GM18951 (cell line): Measurements from ENCODE around the gene SCN2A.
"Not testable (repeated sequence)": the region's sequence is repeated elsewhere in the genome, so short reads cannot be mapped to it uniquely, and the experiment has no call there.

Experiments used
- POLR2A ChIP-seq: IDR thresholded peaks from 4 replicates; pipeline ENCODE4 v1.6.1; 2011; ENCODE audit warnings: mild to moderate bottlenecking; ENCODE audit not compliant: insufficient read length, insufficient read depth; ENCODE audit errors: extremely low read depth
- in situ Hi-C: fragments of 300-500 bp; cut with MboI; formaldehyde crosslinking; loops from one replicate; pipeline ENCODE4 v1.12.0; 2022; ENCODE audit warnings: low sequenced_read_pairs, mixed read lengths, inconsistent platforms; ENCODE audit not compliant: unreplicated experiment

Gene SCN2A

DNA sequence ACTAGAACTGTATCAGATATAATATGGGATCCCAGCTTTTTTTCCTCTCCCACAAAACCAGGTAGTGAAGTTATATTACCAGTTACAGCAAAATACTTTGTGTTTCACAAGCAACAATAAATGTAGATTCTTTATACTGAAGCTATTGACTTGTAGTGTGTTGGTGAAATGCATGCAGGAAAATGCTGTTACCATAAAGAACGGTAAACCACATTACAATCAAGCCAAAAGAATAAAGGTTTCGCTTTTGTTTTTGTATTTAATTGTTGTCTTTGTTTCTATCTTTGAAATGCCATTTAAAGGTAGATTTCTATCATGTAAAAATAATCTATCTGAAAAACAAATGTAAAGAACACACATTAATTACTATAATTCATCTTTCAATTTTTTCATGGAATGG lies 152.6 kb downstream of the SCN2A start:
- in situ Hi-C loops = no loop called here
- no peak for TF ChIP-seq POLR2A

DNA sequence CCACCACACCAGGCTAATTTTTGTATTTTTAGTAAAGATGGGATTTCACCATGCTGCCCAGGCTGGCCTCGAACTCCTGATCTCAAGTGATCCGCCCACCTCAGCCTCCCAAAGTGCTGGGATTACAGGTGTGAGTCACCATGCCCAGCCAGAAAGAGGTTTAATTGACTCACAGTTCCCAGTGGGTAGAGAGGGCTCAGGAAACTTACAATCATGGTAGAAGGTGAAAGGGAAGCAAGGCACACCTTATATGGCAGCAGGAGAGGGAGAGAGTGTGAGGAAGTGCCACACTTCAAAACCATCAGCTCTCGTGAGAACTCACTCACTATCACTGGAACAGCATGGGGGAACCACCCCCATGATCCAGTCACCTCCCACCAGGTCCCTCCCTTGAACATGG lies 159.4 kb downstream of the SCN2A start:
- in situ Hi-C loops = not testable (repeated sequence)

DNA sequence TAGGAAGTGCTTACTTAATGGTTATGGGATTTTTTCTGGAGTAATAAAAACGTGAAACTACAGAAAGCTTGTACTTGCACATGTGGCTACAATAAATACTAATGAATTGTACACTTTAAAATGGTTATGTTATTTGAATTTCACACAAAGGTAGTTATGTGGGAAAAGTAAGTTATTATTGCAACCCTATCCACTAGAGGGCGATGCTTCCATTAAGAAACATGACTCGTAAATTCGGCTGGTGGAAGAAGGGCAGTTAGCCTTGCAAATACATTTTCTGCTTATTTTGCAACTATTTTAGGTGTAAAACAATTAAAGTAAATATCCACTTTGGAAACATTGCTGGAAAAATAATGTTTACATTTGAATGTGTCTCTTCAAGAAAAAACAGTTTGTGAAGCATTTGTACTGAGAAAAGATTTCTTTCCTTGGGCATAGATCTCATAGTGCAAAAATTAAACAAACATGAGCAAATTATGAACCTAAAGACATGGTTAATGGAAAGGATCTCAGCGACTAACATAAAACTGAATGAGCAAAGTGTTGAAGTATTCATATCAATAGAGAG lies 162.2 kb downstream of the SCN2A start:
- TF ChIP-seq POLR2A = no peak
- in situ Hi-C loops = loop anchor here (25.0 kb wide), 1 partner anchor 461 kb away; no protein-coding TSS in a partner anchor

DNA sequence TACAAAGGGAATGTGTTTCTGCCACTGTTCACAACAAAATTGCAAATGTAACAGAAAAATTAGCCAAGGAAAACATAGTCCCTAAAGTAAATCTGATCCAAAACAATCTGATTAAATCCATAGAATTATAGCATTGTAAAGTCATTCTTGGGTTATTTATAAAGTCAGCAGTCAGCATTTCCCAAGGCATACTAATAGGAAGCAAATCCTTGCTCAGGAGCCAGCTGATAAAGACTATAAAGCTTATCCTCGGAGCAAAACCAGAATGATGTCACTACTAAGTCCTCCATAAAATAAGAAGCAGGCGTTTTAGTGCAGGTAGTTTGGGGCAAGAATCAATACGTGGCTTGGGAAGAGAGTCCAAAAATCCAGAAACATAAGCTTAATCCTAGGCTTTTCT lies 162.9 kb downstream of the SCN2A start:
- in situ Hi-C loops = loop anchor here (25.0 kb wide), 1 partner anchor 460 kb away; no protein-coding TSS in a partner anchor
- TF ChIP-seq POLR2A = no peak

DNA sequence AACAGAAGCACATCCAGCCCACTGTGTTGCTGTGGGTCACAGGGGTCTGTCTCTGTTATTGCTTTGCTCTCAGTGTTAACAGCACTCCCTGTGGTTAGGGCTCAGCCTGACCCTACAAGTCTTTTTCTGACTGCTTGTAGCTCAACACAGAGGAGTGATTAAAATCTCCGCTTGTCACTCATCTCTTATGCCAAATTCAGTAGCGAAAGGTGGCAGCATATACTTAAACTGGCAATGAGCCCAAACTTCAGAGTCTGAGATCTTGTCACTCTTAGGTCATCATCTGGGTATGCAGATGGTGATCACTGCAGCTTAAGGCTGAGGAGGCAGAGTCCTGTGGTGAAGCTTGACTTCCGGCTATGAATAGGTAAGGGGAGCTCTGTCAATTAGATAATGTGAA lies 167.0 kb downstream of the SCN2A start:
- in situ Hi-C loops = loop anchor here (25.0 kb wide), 1 partner anchor 456 kb away; no protein-coding TSS in a partner anchor
- TF ChIP-seq POLR2A = no peak

DNA sequence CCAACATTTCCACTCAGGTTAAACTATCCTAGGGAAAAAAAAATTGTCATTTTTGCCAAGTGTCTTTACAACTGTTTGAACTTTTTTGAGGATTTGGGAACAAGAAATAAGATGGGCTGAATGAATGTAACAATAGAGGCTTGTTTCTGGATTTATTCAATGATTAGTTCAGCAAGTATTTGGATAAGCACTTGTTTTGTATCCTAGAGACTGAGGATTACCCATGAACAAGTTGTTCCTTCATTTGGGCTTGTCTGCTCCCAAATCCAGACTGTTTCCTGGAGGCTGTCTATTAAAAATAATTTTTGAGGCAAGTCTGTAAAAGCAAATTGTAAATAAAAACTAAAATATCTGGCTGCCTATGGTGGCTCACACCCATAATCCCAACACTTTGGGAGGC lies 168.3 kb downstream of the SCN2A start:
- no peak for TF ChIP-seq POLR2A
- in situ Hi-C loops = loop anchor here (25.0 kb wide), 1 partner anchor 455 kb away; no protein-coding TSS in a partner anchor

DNA sequence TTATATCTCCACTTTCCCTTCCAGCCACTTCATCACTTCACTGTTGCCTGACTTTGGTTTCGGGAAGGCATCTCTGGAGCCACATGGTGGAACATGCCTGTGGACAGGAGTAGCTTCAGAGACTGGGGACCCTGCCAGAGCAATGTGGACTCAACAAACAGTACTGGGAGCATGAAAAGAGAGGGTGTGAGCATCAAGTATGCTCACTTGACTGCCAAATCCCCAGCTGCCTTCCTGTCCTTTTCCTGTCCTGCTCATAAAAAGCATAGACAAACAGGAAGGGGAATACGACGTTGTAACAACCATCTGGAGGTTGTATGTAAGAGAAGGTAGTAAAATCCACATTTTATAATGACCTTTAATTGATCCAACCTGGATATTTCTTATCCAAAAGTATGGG lies 169.0 kb downstream of the SCN2A start:
- in situ Hi-C loops = loop anchor here (25.0 kb wide), 1 partner anchor 454 kb away; no protein-coding TSS in a partner anchor
- no peak for TF ChIP-seq POLR2A

DNA sequence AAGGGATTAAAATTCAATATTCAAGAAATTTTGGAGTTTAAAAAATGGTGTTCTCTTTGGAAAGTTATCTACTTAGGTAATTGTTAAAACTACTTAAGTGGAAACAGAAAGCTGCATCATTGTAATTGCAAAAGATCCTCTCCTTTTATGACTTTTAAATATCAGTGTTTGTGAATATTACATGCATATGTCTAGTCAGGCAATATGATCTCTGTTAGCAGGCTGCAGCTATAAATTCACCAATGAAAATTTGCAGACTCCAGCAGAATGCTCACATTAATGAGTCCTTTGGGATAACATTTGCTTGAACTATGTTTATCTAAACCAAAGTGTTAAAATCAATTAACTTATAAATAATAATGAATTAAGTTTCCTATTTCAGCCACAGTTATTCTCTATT lies 171.1 kb downstream of the SCN2A start:
- in situ Hi-C loops = loop anchor here (25.0 kb wide), 1 partner anchor 452 kb away; no protein-coding TSS in a partner anchor
- no peak for TF ChIP-seq POLR2A

DNA sequence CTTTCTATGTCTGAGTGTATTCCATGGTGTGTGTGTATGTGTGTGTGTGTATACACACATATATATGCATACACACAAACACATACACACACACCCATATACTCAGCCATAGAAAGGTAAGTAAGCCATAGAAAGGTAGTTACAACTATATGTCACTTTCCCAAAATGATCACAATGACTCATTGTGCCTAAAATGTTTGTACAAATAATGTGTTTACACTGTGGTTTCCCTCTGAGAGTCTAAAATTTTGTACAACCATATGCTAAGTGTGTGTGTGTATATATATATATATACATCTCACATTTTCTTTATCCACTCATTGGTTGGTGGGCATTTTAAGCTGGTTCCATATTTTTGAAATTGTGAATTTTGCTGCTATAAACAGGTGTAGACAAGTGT lies 175.0 kb downstream of the SCN2A start:
- no peak for TF ChIP-seq POLR2A
- in situ Hi-C loops = loop anchor here (25.0 kb wide), 1 partner anchor 448 kb away; no protein-coding TSS in a partner anchor

DNA sequence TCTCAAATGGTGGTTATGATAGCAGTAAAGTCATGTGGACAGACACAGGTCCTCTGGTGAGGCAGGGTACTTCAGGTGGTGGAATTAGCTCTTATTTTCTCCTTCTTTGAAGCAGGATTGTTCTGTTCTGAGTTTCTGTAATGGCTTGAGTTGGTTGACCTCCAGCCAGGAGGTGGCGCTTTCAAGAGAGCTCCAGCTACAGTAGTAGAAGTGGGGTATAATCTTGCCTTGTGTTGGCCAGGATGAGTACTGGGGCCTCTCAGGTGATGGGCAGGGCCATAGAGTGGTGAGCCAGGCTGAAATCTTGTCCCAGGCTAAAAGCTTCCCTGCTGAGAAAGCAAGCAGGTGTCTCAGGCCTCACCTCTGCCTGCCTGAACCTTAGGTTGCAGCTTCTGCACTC lies 177.8 kb downstream of the SCN2A start:
- in situ Hi-C loops = loop anchor here (25.0 kb wide), 1 partner anchor 445 kb away; no protein-coding TSS in a partner anchor
- no peak for TF ChIP-seq POLR2A

DNA sequence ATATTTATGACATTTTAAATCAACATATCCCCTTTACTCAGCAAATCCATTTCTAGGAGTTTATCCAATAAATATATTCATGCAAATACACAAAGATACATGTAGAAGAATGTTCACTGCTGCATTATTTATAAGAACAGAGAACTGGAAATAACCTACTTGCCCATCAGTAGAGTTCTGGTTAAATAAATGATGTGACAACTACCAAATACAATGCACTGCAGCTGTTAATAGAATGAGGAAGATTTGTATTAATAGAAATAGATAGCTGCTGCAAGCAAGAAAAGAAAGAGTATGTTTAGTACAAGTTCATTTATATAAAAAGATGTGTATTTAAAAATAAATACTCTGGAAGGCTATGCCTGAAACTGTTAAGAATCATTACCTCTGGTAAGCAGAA lies 181.0 kb downstream of the SCN2A start:
- TF ChIP-seq POLR2A = no peak
- in situ Hi-C loops = loop anchor here (25.0 kb wide), 1 partner anchor 442 kb away; no protein-coding TSS in a partner anchor

DNA sequence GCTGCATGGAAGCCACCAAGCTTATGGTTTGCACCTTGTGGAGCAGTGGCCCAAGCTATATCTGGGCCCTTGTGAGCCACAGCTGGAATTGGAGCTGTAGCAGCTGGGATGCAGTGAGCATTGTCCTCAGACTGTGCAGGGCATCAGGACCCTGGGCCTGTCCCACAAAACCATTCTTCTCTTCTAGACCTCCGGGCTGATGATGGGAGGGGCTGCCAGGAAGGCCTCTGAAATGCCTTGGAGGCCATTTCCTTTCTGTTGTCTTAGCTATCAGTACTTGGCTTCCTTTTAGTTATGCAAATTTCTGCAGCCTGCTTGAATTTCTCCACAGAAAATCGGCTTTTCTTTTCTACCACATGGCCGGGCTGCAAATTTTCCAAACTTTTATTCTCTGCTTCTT lies 183.9 kb downstream of the SCN2A start:
- in situ Hi-C loops = loop anchor here (25.0 kb wide), 1 partner anchor 439 kb away; no protein-coding TSS in a partner anchor
- no peak for TF ChIP-seq POLR2A

DNA sequence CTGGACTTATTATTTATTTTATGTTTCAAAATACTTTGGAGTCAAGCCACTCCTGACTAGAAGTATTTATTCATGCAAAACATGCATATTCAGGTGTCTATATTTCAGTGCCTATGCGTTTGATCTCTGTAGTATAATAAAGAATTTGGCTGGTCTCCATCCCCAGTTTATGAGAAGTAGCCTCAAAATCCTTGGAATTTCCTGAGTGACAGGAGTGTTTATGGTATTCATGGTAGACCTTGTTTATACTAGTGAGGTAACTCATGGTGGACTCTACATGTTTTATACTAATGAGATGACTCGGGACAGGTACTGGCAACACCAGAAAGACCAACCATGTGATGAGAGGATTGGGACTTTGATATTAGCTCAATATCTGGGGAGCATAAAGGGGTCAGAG lies 186.3 kb downstream of the SCN2A start:
- no peak for TF ChIP-seq POLR2A
- in situ Hi-C loops = no loop called here

DNA sequence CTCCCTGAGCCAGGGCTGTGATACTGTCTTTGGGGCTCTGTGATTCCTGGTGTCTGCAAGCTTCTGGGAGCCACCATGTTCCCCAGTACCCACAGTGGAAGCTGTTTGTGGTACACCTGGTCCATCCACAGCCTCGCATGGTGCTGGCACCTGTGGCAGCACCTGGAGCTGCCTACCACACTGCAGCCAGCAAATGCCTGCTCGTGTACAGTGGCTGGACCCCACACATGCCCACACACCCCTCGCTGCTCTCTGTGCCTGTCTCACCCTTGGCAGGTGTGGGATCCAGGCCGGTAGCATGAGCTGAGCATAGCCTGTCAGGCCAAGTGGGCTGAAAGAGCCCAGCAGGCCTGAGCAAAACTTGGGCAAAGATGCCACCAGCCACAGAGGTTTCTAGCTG lies 188.5 kb downstream of the SCN2A start:
- TF ChIP-seq POLR2A = no peak
- in situ Hi-C loops = no loop called here
